ACHN (cell line): ENCODE measurements around the gene IRS1.
A peak's percentile ranks its signal among the peaks of the same experiment; 100 is the strongest.

Experiments
- DNase-seq: peaks from one replicate; pipeline ENCODE4 v3.0.0-alpha.2; 2015
- in situ Hi-C: cut with HindIII; loops from 2 replicates; pipeline ENCODE4 v1.10.0; 2017; ENCODE audit warnings: low sequenced_read_pairs, low pct_ligation_motif_present, low pct_unique_long_range_greater_than_20kb

Gene IRS1

DNA sequence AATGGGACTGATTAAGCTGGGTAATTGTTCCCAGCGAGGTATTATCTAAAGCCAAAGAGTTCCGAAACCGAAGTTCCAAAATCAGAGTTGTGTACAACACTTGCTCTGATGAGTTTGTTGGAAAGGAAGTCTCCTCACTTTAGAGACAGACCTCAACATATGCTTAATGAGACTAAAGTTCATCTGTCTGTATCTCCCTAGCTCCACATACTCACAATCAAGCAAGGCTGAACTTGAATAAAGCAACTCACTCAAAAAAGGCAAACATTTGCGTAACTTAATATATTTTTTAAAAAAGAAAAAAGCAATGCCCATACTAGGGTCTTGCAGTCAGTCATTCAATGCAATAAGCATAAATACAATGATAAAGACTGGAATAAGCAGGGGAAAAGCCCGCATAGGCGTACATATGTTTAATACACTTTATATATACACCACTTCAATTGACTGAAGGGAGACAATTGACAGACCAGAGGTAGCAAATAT lies 60.0 kb downstream of the IRS1 start:
- no peak for DNase-seq
- in situ Hi-C loops, result no loop called here

DNA sequence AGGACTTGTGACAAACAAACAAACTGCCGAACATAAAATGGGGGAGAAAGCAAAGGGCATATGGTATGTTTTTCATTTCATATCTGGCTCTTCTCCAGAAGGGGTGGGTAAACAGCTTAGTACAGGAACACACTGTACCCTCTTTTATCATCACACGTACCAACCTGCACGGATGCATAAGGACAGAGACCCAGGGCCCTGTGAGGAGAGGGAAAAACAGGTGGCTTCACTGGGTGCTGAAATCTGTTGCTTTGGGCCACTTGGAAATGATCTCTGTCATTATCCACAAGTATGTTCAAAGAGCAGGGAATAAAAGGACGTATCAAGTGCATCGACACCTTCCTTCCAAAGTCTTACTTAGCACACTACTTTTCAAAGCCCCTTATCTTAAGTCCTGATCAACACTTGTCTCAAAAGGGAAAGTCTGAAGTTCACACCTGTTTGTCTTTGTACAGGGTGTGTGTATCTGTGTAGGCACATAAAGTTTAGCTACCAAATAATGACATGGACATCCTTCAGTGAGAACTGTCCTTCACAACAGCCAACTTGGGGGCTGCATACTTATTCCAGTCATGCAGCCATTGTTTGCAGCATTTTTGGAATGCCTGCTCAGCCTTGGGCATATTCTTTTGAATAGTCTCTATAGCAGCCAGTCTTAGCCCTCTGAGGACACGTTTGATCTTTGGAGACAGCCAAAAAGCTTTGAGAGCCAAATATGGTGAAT lies 60.6 kb downstream of the IRS1 start:
- in situ Hi-C loops, result no loop called here
- DNase-seq, result no peak

DNA sequence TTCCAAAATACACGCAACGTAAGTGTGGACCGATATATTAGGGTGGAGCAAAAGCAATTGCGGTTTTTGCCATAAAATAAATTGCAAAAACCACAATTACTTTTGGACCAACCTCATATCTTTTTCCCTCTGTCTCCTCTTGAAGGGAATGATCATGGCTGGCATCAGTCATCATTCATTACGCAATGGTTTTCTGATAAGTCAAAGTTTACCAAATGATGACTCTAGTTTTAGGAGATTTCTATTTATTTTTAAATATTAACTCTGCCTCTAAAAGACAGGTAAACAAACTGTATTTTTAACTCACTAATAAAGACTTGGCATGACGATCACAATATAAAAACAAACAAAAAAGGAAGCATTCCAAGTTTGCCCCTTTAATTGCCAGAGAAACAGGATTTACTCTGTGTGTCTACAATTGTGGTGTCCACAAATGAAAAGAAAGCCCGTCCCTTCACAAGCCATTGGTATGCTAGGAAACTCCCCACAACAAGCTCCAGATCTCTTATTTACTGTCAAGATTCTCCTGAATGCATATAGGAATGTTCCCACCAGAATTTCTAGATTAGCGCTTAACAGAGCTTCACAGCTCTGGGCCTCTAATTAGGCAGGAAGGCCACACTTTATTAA lies 61.3 kb downstream of the IRS1 start:
- in situ Hi-C loops, result no loop called here
- DNase-seq, result no peak

DNA sequence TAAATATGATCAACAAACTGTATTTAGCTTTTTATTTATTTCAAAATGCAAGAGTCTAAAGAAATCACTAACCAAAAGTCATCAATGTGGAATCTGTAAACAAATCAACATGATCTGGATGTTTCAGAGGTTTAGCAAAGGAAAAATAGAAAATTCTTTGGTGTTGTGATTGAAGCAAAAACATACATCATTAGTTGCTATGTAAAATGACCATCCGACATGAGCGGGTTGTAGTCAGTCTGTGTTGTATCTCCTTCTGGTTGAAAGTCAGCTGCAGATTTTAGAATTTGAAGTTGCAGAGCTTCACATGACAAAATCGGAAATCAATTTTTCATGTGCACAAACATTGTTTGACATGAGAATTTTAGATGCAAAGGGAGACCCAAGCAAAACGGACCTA lies 63.2 kb downstream of the IRS1 start:
- in situ Hi-C loops, result no loop called here

DNA sequence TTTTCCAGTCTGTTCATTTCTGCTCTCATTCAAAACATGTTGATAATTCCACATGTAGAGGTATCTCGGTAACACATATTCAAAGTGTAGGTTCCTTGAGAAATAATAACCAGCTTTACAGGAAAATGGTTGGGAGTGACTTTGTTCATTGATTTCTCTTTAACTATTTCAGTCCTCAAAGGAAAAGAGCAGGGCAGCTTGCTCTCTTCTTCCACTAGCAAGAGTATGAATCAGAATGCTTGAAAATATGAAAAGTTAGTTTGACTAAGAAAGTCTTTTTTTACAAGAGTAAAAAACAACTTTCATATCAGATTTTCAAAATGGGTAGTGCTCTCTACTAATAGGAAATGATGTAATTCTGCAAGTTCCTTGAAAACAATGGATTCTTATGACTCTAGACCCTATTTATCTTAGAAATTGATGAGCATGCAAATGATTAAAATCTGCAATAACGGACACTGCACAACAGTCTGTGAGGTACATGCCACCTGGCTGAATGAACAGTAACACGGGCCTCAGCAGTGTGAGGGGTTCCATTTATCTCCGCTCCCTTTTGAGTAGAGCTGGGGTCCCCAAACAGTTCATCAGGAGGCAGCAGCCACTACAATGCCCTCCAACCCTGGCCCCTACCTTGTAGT lies 65.6 kb downstream of the IRS1 start:
- in situ Hi-C loops, result no loop called here
- DNase-seq, result no peak

More for the DNA sequence above, 63.2 kb downstream of the IRS1 start:
- no peak for DNase-seq

DNA sequence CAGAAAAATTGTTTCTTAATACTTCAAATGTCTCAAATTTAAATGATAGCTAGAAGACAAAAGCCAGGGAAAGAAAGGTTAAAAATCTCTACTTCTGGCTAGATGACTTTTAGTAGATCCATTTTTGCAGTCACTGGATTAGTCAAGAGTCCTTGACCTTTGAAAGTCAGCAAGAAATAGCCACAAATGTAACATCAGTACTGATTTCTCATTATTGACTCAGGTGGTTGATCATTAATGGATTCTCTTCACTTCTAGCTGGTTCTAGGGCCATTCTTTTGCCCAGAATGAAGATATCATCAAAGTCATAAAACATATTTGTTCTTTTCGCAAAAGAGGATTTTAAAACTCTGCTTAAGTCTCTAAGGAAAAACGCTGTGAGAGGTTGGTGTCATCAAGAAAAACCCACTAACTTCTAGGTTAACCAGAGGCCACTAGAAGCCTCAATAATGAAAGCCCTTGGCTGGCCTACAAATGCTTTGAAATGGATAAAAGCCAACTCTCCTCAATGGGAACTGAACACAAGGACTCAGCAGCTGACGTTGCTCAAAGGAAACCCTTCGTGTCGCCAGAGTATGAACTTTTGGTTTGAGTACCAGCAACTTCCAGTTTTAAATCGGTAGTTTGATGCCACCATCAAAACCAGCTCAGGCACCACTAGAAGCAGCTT lies 66.3 kb downstream of the IRS1 start:
- peak; percentile 48 for DNase-seq
- in situ Hi-C loops, result no loop called here

DNA sequence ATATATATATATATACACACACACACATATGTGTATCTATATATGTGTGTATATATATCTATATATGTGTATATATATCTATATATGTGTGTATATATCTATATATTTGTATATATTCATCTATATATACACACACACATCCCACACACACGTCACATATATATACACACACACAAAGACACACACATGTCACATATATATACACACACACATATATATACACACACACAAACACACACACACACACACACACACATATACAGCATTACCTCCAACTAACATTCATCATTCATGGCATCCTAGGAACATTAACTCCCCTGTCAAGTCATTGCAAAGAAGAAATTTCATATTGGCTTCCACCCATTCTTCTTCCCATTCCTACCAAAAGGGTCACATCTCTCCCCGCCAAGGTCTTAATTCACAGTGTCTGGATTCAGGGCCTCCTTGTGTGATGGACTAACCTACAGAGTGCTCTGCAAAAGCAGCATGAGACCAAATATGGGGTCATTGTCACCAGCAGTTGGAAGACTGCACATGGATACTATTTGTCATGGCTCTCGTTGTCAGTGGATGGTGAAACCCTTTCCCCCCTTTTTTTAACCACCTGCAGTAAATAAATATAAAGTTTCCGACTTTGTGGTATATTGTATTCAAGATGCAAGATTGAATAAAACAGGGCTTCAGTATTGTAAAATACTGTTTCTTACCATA lies 67.0 kb downstream of the IRS1 start:
- in situ Hi-C loops, result no loop called here
- DNase-seq, result no peak

DNA sequence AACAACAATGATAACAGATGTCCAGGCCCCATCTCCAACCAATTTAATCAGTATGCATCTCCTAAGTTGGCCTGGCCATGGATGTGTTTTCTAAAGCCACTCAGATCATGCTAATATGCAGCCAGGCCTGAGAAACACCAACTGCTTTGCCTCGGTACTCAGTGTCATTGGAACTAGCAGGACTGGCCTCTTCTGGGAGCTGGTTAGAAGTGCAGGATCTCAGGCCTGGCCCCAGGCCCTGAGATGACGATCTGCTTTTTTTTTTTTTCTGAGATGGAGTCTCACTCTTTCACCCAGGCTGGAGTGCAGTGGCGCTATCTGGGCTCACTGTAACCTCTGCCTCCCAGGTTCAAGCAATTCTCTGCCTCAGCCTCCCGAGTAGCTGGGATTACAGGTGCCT lies 69.1 kb downstream of the IRS1 start:
- in situ Hi-C loops, result no loop called here
- DNase-seq, result no peak

DNA sequence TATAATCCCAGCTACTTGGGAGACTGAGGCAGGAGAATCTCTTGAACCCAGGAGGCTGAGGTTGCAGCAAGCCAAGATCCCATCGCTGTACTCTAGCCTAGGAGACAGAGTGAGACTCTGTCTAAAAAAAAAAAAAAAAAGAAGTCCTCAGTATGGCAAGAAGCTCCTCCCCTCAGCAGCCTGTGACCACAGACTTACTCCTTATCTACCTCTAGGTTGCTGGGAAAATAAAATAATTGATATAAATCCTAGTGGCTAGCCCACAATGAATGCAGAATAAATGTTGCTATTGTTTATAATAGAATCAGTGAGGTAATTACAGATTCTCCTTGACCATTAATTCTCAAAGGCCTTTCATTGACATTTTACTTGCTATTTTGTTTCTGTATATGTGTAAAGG lies 70.6 kb downstream of the IRS1 start:
- no peak for DNase-seq

DNA sequence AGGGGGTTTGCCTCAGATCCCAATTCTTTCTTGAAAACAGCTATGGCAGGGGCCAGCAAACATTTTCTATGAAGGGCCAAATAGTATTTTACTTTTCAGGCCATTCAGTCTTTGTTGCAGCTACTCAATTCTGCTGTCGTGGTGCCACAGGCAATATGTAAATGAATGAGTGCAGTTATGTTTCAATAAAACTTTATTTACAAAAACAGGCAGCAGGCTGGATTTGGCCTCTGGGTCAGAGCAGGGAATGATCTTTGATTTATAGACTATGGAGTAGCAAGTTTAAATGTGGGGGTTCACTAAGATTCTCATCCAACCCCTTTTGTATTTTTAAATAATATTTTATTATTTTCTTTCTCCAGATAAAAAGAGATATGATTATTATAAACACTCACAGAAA lies 72.4 kb downstream of the IRS1 start:
- in situ Hi-C loops, result no loop called here
- DNase-seq, result no peak

More for the DNA sequence above, 70.6 kb downstream of the IRS1 start:
- in situ Hi-C loops, result no loop called here

DNA sequence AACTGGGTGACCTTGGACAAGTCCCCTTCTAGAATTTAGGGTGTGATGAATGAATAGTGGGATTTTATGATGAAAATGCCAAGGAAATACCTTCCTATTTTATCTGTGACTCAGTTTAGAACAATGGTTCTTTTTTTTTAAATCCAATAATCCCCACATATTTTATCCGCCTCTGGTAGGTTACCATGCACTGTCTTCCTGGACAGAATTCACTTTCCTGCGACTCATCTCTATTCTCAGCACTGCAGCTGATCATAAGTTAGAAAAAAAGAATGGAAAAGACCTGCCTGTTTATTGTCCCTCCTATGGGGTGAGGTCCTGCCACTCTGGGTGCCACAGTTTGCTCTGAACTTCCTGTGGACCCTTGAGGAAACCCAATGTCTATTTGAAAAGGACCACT lies 73.1 kb downstream of the IRS1 start:
- DNase-seq, result no peak
- in situ Hi-C loops, result no loop called here

DNA sequence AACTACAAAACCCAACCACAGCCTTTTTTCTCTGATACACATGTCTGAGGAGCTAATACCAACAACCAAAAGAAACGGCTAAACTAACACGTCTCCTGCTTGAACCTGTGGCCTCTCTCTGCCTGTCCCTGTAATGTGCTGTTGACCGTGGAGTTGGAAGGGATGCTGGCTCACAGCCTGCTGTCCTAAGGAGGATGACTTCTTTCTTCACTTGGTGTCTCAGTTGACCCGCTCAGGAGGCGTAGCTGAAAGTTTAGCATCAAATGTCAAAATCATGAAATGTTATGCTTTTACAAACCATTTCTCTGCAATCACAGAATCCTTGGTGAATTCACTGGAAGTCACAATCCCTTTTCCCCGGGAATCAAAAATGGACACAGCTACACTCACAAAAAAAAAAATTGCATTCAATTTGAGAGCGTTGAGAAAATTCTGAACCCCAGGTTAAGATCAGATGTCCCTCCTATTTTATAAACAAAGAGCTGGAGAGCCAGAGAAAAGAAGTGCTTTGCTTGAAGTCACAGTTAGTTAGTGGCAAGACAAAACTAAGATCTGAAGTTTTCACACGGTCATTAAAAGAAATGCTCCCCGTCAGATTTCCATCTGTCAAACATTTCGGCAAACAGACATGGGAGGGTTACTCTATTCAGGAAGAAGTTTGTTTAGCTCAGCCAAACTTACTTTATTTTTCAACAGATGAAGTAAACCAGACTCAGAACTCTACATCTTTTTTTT lies 74.3 kb downstream of the IRS1 start:
- in situ Hi-C loops, result no loop called here
- DNase-seq, result no peak

DNA sequence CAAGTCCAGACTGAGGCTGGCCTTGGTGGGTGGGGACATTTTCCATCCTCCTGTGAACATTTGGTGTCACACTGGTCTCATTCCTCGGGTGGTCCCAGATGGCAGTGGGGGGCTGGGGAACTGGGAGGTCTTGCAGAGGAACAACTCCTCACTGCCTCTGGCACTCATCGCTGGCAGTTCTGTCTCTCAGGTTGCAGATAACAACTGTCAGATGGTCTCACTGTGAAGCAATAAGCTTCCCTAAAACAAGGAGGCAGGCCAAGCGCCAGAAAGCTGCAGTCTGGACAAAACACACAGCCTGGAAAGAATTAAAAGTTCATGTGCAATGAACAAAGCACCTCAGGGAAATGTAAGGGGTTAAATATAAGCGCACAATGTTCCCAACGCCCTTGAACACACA lies 78.1 kb downstream of the IRS1 start:
- no peak for DNase-seq
- in situ Hi-C loops, result no loop called here

DNA sequence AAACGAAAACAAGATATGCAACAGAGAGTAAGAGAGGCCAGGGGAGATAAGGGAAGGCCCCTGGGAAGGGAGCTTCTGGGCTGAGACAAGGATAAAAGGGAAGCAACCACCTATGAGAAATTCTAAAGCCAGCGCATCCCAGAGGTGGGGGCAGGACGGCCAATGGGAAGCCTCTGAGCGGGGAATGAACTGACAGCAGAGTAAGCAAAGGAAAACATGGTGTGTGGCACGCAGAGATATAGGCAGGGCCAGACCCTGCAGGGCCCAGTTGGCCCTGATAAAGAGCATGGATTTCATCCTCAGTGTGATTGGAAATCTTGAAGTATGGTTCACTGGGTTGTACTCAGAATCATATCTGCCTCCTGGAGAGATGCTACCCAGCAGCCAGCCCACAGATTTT lies 78.7 kb downstream of the IRS1 start:
- in situ Hi-C loops, result no loop called here
- no peak for DNase-seq

DNA sequence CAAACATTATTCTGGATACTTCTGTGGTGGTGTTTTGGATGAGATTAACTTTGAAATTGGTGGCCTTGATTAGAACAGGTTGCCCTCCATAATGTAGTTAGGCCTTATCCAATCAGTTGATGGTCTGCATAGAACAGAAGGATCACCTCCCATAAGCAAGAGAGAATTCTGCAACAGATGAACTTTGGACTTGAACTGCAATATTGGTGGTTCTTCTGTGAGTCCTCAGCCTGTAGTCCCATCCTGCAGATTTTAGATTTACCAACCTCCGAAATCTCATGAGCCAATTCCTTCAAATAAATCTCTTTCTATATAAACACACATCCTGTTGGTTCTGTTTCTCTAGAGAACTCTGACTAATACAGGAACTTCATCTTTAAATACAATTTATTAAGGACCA lies 81.9 kb downstream of the IRS1 start:
- in situ Hi-C loops, result no loop called here
- DNase-seq, result no peak

DNA sequence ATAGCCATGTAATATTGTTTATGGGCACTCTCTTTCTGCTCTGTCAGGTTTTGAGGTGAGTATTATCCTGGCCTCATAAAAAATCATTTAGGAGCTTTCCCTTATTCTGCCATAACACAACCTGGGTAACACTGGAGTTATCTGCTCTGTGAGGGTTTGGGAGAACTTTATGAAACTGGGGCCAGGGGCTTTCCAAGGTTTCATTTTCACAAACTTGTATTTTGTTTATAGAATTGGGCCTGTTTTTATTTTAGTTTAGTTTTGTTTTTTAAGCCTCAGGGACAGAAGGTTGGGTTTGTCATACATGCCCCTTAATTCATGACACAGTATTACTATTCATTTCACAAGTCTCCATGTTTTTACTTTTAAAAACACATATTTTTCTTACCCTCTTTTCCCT lies 83.5 kb downstream of the IRS1 start:
- in situ Hi-C loops, result no loop called here

DNA sequence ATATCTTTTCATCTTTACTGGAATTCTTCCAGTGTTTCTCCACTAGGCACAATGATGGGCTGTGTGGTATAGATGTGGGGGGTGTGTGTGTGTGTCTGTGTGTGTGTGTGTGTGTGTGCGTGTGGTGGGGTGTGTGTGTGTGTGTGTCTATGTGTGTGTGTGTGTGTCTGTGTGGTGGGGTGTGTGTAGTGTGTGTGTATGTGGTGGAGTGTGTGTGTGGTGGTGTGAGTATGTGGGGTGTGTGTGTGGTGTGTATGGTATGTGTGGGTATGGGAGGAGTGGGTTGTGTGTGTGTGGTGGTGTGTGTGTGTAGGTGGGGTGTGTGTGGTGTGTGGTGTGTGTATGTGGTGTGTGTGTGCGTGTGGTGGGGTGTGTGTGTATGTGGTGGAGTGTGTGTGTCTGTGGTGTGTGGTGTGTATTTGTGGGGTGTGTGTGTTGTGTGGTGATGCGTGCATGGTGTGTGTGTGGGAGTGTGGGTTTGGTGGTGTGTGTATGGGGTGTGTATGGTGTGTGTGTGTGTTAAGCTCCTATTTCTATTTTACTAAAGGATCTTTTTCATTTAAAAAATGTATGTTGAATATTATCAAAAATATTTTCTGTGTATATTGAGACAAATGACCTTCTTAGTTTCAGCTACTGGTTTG lies 84.2 kb downstream of the IRS1 start:
- in situ Hi-C loops, result no loop called here
- DNase-seq, result no peak

More for the DNA sequence above, 83.5 kb downstream of the IRS1 start:
- DNase-seq, result no peak

DNA sequence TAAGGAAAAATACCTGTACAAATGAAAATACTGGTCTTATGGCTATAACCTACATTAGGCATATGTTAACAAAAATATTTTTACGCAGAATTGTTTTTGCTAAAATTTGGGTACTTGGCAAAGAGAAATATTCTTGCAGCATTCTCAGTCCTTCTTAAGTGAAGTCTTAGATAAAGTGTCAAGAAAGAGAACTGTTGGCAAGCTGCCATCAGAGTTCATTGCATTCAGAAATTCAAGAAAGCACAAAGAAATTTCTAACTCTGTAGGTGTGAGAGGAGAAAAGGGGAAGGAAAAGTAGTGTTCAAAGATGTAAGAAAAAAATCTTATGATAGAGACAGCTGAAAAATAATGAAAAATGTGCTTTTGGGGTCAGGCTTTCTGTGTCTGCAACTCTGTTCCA lies 86.7 kb downstream of the IRS1 start:
- no peak for DNase-seq
- in situ Hi-C loops, result no loop called here
